NT2/D1 (cell line): ENCODE results near the gene EPB41L1.

Source experiments
- SUZ12 ChIP-seq: IDR thresholded peaks from 2 replicates; pipeline ENCODE4 v1.6.1; 2011; ENCODE audit not compliant: insufficient read length, insufficient read depth; ENCODE audit errors: extremely low read depth
- ZNF274 ChIP-seq: IDR thresholded peaks from 2 replicates; pipeline ENCODE4 v1.6.1; 2011; ENCODE audit warnings: mild to moderate bottlenecking, low read depth, low read length

GRCh38 chr20:36253036-36253435 is 98.5 kb downstream of the EPB41L1 start:
- no peak for TF ChIP-seq SUZ12
- TF ChIP-seq ZNF274: no peak
